Lower leg skin (tissue), 3 donors: ENCODE results near the gene LNX1.

Experiments used
- CTCF ChIP-seq, 3 donors: fragments of 450-650 bp; IDR thresholded peaks; one replicate each; pipeline ENCODE4 v1.5.1; 2016; ENCODE audit warnings: antibody characterized with exemption in 3 of 3, mild to moderate bottlenecking in 3 of 3, moderate library complexity in 2 of 3
- POLR2A ChIP-seq, 2 donors: fragments of 450-650 bp; IDR thresholded peaks; one replicate each; pipeline ENCODE4 v1.6.1; 2016 to 2017; ENCODE audit warnings: antibody characterized with exemption in 2 of 2, mild to moderate bottlenecking in 1 of 2, moderate library complexity in 1 of 2

- TF ChIP-seq CTCF (IDR thresholded peaks at IDR 0.05) (no peak), POLR2A (IDR thresholded peaks at IDR 0.05) (no peak)
Observed at GRCh38 chr4:53596901-53597300, 5.6 kb upstream of the LNX1 start.
